SK-MEL-5 (cell line): Measurements from ENCODE around the gene RASSF8. TPM values are rescaled to one million over a fixed set of nuclear protein-coding genes. Genes with fewer than 3 reads are reported as not detected.

ENCODE experiments used
- DNase-seq: peaks from one replicate; pipeline ENCODE4 v3.0.0-alpha.2; 2016; ENCODE audit warnings: low read depth, low spot score
- in situ Hi-C: cut with HindIII; loops from 2 replicates; pipeline ENCODE4 v1.10.0; 2016; ENCODE audit warnings: low sequenced_read_pairs, high pct_unique_total_duplicates, low pct_unique_long_range_greater_than_20kb
- total RNA-seq: library from RNA; depleted of rRNA; stranded (reverse); fragments of >200 nt; shearing (Covaris generic); gene quantifications from 2 replicates; pipeline ENCODE4 v1.2.3, GENCODE V29; 2014

The RASSF8 gene
- total RNA-seq, 1 experiment from 2014 or later: 47.9 TPM

DNA sequence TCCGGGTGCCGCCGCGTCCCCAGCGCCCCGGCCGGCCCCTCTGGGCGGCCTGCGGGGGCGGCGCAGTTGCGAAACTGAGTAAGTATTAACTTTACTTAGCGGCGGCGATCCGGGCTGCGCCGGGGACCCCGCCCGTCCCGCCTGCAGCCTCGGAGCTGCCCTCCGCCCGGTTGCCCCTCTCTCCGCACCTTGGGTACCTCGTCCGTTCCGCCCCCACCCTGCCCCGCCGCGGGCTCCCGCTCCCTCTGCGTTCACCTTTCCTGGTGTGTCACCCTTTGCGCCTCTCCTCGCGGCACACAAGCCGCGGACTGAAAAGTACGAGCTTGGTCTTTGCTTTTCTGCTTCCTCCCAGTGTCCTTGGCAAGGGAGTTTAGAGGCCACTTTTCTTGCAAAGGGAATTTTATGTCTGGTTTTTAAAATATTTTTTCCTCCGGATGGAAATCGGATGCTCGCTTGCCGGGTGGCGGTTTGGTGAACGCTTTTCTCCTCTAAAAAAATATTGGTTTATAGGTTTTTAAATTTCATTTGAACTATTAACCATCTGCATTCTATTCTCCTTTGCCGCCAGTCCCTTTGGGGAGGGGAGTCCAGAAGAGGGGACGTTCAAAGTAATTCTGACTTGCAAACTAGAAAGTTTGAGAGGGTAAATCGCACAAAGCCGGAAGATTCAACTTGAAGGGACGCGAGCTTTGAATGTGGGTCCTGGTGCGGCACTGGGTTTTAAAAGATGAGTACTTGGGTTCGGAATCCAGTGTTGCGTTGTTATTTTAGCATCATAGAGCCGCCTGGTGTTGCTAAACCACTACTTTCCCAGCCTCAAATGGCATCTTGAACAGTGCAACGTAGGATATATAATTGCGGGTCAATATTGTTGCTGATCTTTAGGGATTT, 834 bp downstream of the RASSF8 start:
- peak; percentile 51 for DNase-seq
- in situ Hi-C loops: no loop called here

GRCh38 chr12:25960143-25960542, 1.7 kb downstream of the RASSF8 start:
- in situ Hi-C loops: no loop called here
- DNase-seq: peak; percentile 75

DNA sequence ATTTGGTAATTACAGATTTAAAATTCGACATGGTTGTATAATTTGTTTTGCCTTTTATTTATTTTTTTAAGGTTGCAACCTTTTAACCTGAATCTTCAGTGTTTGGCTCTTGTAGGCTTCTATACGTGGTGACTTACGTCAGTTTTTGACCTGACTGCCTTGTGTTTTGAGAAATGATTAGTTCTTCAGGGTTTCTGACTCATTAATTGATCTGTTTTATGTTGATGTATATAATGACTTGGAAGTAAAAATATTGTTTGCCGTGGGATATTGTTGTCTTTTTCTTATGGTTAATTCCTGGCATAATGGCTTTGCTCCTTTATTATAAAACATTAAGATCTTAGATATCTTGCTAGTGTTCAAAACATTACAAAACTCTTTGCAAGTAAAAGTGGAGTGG, 2.5 kb downstream of the RASSF8 start:
- no peak for DNase-seq
- in situ Hi-C loops: no loop called here

GRCh38 chr12:25962932-25963525, 4.5 kb downstream of the RASSF8 start:
- peak; percentile 92 for DNase-seq
- in situ Hi-C loops: no loop called here

DNA sequence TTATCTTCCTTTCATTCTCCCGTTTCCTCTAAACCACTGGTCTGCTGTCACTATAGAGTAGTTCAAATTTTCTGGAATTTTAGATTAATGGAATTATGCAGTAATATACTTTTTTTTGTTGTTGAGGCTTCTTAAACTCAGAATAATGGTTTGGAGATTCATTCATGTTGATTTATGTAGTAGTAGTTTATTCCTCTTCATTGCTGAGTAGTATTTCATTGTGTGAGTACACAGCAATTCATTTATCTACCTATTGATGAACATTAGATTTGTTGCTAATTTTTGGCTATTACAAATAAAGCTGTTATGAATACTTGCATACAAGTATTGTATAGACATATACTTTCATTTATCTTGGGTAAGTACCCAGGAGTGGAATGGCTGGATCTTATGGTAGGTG, 7.2 kb downstream of the RASSF8 start:
- in situ Hi-C loops: no loop called here
- no peak for DNase-seq

DNA sequence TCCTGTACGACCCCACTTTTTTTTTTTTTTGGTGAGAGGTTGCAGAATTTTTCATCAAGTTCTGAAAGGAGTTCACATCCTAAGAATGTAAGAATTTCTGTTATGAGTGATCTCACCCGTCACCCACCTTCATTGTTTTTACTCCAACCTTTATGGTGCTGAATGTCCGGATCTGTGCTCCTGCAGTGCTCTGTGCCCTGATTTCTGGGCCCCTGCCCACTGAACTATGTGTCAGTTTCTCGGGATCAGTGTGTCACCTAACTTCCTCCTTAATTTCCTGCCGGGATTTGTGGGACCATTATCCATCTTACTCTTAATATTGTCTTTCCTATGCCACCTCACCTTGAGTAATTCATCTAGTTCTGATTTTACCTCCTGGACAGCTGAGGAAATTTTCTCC, 11.6 kb downstream of the RASSF8 start:
- in situ Hi-C loops: no loop called here
- DNase-seq: no peak

- in situ Hi-C loops: no loop called here
- DNase-seq: no peak
These were observed 12.6 kb downstream of the RASSF8 start for GRCh38 chr12:25970916-25971653.

DNA sequence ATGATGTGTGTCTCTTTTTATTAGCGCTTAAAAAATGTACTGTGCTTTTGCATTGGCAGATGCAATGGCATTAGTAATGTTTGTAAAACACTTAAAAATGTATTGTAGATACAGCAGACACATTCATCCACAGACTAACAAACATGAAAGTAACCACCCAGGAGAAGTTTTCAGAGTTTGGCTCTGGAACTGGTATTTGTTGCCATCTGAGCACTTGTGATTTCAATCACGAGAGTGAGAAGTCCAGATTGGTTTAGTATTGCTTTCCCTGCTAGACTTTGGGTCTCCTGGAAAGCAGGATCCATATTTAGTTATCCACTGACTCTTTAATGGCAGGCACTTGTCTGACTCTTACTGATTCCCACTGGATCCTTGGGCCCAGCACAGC, 13.2 kb downstream of the RASSF8 start:
- in situ Hi-C loops: no loop called here
- no peak for DNase-seq

GRCh38 chr12:25972783-25973182, 14.3 kb downstream of the RASSF8 start:
- in situ Hi-C loops: no loop called here
- DNase-seq: no peak

DNA sequence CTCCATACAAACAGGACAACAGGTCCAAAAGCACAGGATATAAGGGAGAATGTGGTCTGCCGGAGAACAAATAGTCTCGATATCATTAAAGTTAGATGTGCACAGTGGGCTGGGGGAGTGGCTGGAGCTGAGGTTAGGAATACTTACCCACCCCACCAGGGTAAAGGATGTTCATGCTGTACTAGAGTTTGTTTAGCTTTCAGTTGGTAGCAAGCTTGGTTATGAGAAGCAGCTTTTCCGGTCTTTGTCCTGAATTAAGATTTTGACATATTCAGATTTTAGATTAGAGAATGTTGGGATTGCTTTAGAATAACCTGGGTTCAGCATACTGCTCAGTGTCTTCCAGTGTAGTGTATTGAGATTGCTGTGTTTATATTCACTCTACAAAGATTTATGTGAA, 16.7 kb downstream of the RASSF8 start:
- DNase-seq: no peak
- in situ Hi-C loops: no loop called here

DNA sequence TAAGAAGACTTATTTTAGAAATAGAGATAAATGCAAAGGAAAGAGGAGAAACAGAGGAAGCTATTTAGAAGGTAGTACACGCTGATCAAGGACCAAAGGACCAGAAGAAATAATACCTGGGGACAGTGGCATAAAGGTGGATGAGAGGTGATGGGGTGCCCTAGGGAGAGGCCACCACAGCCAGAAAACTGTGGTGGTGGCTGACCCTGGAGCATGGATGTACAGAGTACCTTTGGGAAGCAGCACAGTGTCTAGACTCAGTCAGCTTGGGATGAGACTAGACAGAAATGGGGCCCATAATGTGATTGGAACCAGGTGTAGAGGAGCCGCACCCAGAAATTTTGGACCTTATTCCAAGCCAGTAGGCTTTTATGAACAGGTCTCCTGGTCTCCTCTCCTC, 17.2 kb downstream of the RASSF8 start:
- no peak for DNase-seq
- in situ Hi-C loops: no loop called here

DNA sequence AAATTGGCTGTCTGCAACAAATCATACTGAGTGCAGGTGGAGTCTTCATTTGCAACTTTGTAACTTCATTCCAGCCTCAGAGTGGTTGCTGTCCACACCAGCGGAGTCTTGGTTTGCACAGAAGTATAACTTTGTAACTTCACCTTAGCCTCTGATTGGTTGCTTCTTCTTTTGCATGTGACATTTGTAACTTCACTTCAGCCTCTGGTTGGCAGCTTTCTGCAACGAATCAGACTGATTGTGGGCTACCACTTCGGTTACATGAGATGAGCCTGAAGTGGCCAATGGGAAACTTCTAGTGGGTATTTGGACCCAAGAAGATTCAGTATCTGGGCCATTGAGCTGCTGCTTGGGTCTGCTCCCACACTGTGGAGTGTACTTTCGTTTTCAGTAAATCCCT, 17.8 kb downstream of the RASSF8 start:
- in situ Hi-C loops: no loop called here

DNA sequence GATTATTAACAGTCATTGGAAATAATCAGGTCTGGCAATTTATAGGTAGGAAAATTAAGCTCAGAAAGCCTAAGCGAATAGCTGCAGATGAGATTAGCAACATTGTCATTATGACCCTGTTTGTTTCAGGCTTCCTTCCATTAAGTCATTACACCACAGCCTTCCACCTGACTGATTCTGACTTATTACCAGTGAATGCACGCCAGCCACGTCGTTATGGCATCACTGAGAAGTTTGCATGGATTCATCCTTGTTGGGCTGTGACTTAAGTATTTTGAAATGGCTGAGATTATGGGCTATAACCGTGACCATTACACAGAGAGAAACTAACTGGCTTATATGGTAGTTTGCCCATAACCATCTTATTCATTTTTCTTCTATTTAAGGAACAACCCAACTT, 18.6 kb downstream of the RASSF8 start:
- in situ Hi-C loops: no loop called here
- DNase-seq: no peak

More for the DNA sequence above, 17.8 kb downstream of the RASSF8 start:
- no peak for DNase-seq

GRCh38 chr12:25979059-25979458, 20.6 kb downstream of the RASSF8 start:
- in situ Hi-C loops: no loop called here
- no peak for DNase-seq

- in situ Hi-C loops: no loop called here
- DNase-seq: no peak
These were observed 21.1 kb downstream of the RASSF8 start for GRCh38 chr12:25979563-25979962.

GRCh38 chr12:25980035-25980434, 21.6 kb downstream of the RASSF8 start:
- in situ Hi-C loops: no loop called here
- DNase-seq: no peak

DNA sequence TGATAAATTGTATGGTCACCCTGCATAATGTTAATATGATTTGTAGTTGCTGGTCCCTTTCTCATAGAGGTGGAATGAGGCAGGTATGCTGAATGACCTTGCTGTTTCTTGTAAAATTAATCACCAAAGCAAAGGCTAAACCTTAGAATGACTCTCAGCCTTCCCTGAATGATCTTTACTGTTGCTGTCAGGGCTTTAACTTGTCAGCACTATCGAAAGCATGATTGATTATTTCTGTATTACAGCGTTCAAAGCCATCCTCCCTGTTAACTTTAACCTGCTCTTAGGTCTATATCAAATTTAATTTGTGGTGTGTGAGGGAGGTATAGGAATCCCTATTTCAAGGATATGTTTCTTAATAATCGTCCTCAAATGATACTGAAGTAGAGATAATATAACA, 23.1 kb downstream of the RASSF8 start:
- DNase-seq: no peak
- in situ Hi-C loops: no loop called here

DNA sequence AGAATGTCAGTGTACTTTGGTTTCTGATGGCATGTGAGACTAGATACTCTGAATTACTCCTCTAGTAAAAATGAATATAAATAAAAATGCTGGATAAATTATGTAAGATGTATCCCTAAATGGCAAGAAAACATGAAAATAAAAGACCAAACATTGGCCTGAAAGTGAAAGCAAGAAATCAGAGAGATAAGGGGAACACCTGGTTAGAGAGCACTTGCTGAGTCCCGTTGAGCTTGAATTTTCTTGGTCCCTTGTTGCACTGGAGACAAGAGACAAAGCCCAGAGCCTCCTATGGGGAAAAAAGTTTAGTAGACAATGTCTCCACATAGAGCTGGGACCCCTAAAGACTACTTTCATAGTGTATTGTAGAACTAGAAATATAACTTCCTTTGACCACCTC, 23.9 kb downstream of the RASSF8 start:
- in situ Hi-C loops: no loop called here
- DNase-seq: no peak

- in situ Hi-C loops: no loop called here
- DNase-seq: no peak
These were observed 25.1 kb downstream of the RASSF8 start for GRCh38 chr12:25983625-25984024.
